LNCaP clone FGC (cell line): Measurements from ENCODE around the gene ANKUB1.

Experiments used
- DNase-seq: peaks from one replicate; pipeline ENCODE4 v3.0.0-alpha.2; 2011; ENCODE audit warnings: low read depth
- H3K4me3 ChIP-seq: 2 replicates; pipeline ENCODE4 v1.5.1; 2011; ENCODE audit warnings: mild to moderate bottlenecking, low read depth, low read length, control low read depth
- CTCF ChIP-seq: IDR thresholded peaks from 2 replicates; pipeline ENCODE4 v1.5.1; 2012; ENCODE audit warnings: mild to moderate bottlenecking; ENCODE audit not compliant: control insufficient read depth, insufficient read depth; ENCODE audit errors: extremely low read depth

Gene ANKUB1

GRCh38 chr3:149713730-149714654 lies 78.4 kb downstream of the ANKUB1 start:
- no peak overlapping the region for H3K4me3 ChIP-seq
- no peak for DNase-seq

More at GRCh38 chr3:149713730-149714654, 78.4 kb downstream of the ANKUB1 start:
- TF ChIP-seq CTCF: no peak
